GM19463 (cell line): Measurements from ENCODE around the gene SLC44A1.

Experiments used
- ATAC-seq: cut with Tn5 transposase; IDR thresholded peaks from one replicate; pipeline ENCODE4 v1.9.1; 2021; ENCODE audit warnings: mild to moderate bottlenecking, moderate library complexity; ENCODE audit not compliant: unreplicated experiment

The SLC44A1 gene

DNA sequence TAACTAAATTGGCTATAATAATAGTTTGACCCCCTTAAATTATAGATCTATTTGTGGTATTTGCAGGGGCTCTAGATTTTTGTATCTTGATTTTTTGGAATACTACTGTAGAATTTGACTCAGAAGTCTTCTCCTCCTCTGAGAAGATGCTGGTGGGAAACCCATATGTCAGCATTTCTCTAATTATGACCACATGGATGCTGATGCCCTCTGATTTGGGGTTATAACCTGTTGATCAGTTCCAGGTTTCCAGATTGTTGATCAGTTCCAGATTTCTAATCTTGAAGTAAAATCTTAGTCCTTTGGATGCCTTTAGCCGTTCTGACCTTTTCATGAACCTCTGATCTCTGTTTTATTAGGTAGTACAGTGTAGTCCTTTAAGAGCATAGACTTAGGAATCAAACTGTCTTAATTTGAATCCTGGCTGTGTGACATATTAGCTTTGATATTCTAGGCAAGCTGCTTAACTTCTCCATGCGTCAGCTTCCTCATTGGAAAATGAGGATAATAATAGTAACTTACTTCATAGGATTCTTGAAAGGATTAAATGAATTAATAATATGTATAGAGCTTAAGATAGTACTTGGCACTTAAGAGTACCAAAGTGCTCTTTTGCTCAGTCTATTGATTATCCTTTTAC is 211.5 kb downstream of the SLC44A1 start:
- no peak for ATAC-seq

DNA sequence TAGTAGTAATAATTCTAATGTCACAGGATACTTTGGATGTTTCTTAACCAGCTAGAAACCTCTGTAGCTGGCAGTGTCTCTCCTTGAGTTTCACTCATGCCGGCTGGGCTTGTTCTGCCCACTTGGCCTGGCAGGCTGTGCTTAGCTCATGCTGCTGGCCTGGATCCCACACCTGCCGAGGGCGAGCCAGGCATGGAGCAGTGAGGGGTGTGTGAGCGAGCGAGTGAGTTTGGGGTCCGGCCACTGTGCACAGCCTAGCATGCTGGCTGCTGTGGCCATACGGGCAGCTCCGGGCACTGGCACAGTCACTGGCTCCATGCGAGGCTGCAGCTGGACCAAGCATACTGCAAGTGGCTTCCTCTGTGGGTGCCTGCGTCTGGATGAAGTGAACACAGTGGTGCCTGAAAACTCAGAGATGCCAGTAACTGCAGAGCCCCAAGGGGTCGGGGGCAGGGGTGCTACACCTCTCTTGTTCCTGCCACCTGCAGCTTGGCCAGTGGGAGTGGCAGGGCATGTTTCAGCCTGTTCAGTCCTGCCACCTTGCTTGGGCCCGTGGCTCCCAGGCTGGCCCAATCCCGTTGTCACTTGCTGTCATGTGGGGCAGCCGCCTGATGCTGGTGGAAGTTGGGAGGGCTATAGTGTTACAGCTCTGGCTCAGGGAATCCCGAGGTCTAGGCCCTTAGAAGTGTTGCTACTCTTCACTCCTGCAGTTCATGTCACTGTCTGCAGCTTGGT is 213.3 kb downstream of the SLC44A1 start:
- ATAC-seq = no peak

DNA sequence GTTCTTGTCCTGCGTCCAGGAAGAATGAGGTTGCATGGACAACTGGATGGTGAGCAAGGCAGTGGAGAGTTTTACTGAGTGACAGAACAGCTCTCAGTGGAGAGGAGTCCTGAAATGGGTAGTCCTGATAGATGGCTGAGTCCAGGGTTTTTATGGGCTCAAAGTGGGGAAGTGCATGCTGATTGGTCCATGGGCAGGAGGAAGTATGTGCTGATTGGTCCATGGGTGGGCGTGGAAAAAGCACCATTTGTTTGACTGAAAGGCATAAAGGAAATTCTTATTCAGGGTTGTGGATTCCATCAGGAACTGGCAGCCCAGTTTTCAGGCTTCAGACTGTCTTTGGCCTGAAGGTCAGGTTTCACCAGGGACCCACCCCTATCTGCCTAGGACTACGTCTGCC is 214.0 kb downstream of the SLC44A1 start:
- ATAC-seq = no peak

DNA sequence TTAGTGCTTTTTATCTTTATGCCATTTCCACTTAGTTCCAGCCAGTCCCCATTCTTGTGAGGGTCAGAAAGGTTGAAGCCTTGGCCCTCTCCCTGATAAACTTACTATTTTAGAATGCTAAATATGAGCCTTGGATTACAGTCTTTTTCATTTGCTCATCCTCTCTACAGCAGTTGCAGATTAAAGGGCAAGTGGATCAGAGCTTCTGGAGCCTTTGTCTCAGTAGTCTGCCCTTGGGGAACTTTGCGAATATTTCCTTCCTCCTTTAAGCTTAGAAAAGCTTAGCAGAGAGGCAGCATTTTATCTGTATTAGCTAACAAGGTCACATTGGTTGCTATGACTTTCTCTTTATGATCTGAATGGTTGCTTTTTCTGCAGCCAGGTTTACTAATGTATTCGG is 214.9 kb downstream of the SLC44A1 start:
- ATAC-seq = no peak

DNA sequence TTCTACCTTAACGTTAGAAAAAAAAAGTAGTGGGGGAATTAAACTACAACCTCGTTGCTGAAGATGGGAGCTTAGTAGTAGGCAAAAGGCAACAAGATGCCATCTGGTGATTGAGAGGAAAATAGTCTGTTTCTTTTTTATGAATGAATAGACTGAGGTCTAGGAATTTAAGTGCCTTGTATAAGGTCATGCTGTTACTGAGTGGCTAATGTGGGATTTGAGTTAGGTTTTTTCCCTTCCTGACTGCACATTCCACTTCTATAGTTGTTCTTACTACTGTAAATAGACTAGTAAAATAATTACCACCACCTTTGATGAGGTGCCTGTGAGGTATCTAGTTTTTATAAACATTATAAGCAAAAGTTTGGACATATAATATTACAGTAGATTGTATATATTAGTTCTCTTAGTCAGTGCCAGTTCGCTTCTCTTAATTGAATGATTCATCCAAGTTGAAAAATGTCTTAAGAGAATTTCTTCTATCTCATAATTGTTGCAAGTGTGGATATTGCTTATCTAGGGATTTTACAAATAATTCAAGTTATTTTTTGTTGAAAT is 222.5 kb downstream of the SLC44A1 start:
- no peak for ATAC-seq

DNA sequence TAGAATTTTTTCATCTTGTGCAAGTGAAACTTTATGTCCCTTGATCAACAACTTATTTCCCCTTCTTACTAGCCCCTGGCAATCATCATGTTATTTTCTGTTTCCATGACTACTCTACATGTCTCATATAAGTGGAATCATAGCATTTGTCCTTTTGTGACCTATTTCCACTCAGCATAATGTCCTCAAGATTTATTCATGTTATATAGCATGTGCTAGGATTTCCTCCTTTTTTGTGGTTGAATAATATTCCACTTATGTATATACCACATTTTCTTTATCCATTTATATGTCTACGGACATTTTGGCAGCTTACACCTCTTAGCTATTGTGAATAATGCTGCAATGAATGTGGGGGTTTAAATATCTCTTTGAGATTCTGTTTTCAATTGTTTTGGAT is 224.4 kb downstream of the SLC44A1 start:
- ATAC-seq = no peak

DNA sequence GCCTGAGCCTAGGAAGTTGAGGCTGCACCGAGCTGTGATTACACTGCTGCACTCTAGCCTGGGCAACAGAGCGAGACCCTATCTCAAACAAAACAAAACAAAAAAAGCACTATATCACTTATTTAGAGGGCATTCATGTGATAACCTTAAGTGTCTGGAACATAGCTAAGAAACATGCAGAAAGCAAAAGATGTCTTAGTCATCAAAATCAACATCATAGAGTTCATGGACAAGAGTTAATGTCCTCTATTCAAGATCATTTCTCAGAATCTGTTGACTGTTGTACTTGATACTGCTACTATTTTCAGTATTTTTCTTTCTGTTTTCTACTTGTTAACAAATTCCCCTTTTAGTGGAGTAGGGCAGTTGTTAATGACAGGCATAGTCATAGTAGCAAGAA is 228.8 kb downstream of the SLC44A1 start:
- no peak for ATAC-seq

DNA sequence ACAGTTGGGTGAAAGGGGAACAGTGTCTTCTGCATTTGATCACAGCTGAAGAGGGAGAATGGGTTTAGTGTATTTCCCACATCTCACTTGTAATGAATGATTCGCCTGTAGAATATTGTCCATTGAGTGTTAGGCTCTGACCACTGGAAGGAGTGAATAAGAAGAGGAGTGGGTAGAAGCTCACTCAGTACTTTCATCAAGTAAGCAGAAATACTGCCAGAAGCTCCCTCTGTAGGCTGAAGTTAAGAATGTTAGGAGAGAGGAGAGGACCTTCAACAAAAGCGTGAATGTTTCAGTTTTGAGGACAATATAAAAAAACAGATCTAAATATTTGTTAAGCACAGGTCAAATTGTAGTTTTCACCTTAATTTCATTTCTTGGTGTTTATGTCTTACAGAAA is 230.9 kb downstream of the SLC44A1 start:
- ATAC-seq = no peak

DNA sequence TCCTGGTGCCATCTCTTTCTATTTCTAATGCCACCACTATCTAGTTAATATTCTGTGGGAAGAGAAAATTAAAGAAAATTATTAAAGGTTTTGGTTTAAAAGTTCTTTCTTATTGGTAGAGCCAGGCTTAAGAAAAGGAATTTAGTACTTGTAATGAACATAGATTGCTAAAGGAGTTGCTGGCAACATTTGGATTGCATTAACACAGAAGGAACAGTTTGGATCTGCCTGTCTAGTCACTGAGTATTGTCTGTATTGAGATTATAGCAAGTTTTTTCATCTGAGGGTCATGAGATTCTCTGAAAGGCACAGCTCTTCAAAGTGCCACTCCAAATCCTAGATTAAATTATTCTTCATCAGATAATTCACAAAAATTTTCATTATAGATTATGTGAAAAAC is 235.4 kb downstream of the SLC44A1 start:
- no peak for ATAC-seq

DNA sequence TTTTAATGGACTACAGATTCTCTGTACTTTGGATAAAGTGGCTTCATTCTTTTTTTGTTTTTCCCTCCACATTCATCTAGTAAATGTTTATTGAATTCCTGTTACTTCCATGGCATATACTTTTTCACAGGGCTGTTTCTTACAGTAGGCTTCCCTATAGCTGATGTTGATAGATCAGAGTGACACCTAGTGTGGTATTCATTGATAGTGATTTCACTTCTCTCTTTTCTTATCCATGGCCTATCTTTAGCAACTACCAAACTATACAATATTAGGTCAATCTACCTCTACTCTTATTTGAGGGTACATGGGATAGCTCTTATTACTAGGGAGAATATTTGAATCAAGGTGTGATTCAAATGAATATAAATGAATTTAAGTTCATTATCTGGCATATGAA is 239.2 kb downstream of the SLC44A1 start:
- no peak for ATAC-seq

DNA sequence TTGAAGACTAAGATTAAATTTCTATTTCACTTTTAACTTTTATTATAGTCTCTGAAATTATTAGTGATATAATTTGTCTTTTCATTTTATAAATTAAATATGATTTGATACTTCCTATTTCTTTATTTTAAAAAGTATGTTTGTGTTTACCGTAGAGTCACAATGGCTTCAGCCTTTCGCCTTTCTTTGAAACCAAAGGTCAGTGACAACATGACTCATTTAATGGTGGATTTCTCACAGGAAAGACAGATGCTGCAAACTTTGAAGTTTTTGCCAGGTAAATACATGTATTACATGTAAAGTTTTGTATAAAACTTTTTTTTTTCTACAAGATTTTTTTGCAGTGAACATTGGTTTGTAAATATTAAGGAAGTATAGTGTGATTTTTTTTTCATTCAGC is 239.8 kb downstream of the SLC44A1 start:
- no peak for ATAC-seq

DNA sequence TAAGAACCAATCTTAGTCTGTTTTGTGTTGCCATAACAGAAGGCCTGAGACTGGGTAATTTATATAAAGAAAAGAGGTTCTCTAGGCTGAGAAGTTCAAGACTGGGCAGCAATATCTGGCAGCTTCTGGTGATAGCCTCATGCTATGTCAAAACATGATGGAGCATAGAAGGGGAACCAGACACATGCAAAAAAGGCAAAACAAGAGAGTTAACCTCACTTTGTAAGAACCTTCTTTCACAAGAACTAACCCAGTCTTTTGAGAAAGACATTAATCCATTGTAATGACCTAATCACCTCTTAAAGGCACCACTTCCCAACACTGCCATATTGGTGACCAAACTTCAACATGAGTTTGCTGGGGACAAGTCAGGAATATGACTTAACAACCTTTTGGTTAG is 240.7 kb downstream of the SLC44A1 start:
- ATAC-seq = no peak
